HG03097 (cell line): ENCODE measurements around the gene TOB1.

ENCODE experiments used
- ATAC-seq: cut with Tn5 transposase; IDR thresholded peaks from one replicate; pipeline ENCODE4 v1.9.1; 2021; ENCODE audit not compliant: unreplicated experiment, low FRiP score

Gene TOB1

GRCh38 chr17:50848039-50848438 lies 18.1 kb downstream of the TOB1 start:
- ATAC-seq, result no peak

DNA sequence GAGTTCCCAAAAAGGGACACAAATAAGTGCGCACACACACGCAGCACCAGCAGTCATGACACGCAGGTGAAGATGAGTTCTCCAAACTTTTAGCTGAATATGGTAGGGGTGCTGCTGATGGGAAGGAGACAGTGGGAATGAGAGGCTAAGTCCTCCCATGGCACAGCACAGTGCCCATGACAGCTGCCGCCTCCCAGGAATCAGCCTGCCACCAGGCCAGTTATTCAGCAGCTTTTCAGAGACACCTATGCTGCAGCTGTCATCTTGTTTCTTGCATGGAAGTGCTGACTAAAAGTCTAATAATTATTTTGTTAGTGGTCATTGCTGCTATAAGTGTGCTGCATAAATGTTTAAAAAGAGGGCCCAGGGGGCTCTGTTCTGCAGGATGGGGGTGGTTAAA lies 18.6 kb downstream of the TOB1 start:
- ATAC-seq, result no peak

DNA sequence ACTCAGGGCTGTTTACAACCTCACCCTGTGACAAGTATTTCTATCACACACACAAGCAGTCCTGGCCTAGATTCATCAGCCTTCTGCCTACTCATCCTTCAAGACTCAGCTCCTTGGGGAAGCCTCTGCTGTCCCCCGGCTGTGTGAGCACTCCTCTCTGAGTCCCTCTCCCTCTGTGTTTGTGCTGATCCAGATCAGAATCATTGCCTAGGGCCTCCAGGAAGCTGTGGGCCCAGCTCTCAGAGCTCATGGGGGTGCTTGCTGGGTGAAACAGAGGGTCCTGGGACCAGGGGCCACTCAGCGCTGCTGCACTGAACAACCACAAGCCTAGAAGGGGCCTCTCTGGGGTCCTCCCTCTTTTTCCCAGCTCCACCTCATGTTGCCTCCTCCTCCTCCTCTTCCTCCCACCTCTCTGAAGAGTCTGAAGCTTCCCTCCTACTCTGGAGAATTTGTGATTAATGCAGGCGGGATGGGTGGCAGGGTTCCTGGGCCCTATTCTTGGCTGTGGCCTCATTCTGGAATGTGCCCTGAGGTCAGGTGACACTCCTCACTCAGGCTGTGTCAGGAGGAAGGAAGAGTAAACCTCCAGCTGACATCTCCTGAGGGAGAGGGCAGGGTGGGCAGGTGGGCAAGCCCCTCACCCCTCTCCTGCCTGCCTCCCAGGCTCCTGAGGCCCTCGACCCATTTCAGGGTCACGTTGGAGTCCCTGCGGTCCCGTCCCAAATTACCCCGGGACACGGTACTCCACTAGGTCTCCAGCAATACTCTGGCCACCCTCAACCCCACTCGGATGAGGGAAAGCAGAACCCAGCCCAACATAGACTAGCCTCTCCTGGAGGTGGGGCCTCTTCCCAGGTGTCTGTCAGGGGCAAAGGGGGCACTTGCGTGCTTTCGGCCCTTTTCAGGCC lies 20.7 kb downstream of the TOB1 start:
- no peak for ATAC-seq

- no peak for ATAC-seq
These were observed 21.9 kb downstream of the TOB1 start for GRCh38 chr17:50844117-50844700.

GRCh38 chr17:50843150-50843905 lies 22.8 kb downstream of the TOB1 start:
- ATAC-seq, result no peak

GRCh38 chr17:50842506-50843149 lies 23.5 kb downstream of the TOB1 start:
- no peak for ATAC-seq

DNA sequence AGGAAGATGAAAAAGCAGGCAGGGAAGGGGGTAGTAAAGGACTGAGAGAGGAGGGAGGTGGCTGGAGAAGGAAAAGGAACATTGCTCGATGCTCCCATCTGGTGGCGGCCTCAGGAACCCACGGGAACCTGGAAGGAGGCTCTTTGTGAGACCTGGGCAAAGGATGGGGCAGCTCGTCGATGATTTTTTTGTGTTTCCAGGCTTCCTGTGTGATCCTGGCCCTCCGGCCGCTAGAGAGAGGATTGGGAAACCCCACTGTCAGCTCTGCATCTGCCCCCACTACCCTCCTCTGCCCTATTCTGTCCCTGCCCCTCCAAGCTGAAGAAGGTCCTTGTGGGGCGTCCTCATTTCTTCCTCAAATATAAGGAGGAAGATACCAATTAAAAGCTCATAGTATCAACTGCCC lies 24.2 kb downstream of the TOB1 start:
- ATAC-seq, result no peak

DNA sequence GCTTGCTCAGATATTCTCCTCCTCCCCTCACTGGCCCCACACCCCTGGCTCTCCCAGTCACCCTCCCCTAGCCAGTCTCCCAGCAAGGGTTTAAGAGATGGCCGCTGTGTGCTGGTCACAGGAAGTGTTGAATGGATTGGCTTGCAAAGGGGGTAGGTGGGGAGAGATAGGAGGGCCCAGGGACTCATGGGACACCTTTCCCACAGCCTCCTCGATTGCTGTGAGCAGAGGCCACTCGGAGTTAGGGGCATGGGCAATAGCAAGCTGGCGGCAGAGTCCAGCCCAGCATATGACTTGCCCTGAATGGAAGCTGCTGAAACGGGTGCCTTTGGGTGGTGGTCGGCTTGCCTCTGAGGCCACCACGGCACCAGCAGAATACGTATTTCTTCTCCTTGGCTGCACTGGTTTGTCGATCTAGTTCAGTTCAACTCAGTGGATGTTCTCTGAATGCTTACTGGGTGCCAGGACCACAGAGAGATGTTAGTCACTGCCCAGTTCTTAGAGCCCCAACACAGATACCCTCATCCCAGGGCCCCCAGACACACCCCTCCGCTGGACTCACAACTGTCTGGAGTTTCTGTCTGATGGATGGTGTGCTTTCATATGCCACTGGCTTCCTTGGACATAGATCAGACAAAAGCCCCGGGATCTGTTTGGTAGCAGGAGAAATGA lies 24.7 kb downstream of the TOB1 start:
- ATAC-seq, result no peak

- no peak for ATAC-seq
These were observed 25.8 kb downstream of the TOB1 start for GRCh38 chr17:50840311-50840851.

GRCh38 chr17:50839591-50840310 lies 26.4 kb downstream of the TOB1 start:
- ATAC-seq, result no peak

- ATAC-seq, result no peak
These were observed 27.9 kb downstream of the TOB1 start for GRCh38 chr17:50837980-50838954.

DNA sequence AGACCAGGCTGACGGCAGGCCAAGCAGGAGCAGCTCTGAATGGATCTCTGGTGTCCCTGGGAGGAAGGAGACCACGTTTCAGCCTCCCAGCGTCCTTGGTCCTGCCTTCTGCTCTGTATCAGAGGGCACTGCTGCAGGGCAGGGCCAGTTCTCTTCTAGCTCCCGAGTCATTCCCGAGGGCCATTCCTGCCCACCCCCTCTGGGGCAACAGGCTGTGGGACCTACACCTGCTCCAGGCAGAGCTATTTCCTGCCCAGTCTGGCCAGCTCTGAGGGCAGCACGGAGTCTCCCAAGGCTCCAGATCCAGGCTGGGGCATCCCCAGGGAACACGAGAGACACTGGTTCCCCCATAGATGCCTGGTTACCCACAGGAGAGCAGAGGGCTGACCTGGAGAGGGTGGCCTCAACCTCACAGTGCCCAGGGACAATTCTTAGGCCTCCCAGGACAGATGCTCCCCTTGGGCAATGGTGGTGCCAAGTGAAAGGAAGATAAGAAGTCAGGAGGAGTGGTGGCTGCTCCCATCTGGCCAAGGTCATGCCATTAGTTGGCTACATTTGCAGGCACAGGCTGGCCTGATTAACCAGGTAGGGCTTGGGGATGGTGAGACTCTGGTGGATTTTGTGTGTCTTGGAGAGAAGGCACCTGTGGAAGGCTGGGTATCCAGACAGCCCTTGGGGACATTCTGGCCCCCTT lies 28.7 kb downstream of the TOB1 start:
- no peak for ATAC-seq

GRCh38 chr17:50836826-50837225 lies 29.3 kb downstream of the TOB1 start:
- ATAC-seq, result no peak

GRCh38 chr17:50835301-50836234 lies 30.6 kb downstream of the TOB1 start, which contains the start of gene WFIKKN2:
WFIKKN2 (plus strand) TSS chr17:50835586; CDS start chr17:50835938, 352 bp downstream.
- no peak for ATAC-seq

GRCh38 chr17:50834429-50835300 lies 31.5 kb downstream of the TOB1 start:
- ATAC-seq, result no peak
